GM19468 (cell line): ENCODE measurements around the gene BTBD3.

Experiments
- ATAC-seq: cut with Tn5 transposase; IDR thresholded peaks from one replicate; pipeline ENCODE4 v1.9.1; 2021; ENCODE audit warnings: mild to moderate bottlenecking, moderate library complexity, moderate number of reproducible peaks; ENCODE audit not compliant: unreplicated experiment; ENCODE audit errors: extremely low read depth

BTBD3 gene

DNA sequence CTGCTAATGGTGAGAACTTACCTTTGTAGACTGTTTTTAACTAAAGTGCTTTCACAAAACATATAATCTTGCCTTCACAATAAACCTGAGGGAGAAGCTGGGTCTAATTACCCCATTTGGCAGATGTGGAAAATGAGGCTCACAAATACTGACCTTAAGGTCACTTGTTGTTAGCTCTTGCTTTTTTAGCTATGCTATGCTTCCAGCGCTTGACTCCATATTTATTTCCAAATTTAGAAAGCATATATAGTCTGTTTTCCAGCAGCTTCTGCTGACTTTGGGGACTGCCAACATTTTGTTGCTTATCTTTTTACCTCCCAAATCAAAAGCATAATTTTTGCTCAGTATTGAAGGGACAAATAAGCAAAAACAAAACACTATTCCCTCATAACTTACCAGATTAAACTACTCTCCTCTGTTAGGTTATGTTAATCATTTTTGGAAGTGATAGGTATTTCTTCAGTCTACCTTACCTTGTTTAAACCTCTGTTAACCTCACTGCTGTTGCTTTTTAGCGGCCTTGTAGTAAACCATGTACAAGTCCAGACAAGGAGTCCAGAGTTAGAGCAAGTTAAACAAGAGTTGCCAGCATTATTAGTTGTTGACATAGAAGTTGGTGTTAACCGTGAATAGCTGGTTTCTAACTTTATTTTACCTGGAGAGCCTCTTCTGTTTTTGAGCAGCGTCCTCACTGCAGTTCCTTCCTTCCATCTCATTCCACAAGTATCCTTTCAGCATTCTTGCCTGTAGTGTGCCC lies 4.9 kb upstream of the BTBD3 start:
- no peak for ATAC-seq

DNA sequence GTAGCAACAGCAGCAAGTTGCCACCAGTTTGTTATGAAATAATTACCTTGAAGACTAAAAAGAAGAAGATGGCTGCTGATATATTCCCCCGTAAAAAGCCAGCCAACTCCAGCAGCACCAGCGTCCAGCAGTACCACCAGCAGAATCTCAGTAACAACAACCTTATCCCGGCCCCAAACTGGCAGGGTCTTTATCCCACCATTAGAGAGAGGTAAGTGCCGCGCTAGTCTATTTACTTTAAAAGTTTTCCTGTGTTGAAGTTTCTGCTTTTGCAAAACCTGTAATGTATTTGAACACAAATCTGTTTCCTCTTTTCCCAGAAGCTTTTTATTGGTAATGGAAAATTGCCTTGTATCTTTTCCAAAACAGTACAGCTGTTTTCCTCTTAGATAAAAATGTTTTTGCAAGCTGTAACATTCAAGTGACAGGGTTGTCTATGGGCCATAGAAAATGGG lies 725 bp downstream of the BTBD3 start:
- ATAC-seq, result no peak

DNA sequence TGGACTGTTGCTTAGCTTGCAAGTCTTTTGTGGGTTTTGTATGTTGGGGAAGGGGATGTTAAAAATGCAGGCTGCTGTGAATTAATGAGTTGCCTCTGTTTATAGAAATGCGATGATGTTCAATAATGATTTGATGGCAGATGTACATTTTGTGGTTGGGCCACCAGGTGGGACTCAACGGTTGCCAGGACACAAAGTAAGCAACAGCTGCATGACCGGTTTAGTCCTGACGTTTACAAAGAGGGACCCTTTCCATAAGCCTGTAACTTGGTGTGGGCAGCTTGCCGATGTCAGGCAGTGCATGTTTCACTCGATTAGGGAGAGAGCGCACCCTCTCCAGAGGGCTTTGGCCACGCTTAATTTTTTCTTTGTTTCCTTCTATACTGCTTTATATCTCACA lies 1.3 kb downstream of the BTBD3 start:
- ATAC-seq, result no peak

DNA sequence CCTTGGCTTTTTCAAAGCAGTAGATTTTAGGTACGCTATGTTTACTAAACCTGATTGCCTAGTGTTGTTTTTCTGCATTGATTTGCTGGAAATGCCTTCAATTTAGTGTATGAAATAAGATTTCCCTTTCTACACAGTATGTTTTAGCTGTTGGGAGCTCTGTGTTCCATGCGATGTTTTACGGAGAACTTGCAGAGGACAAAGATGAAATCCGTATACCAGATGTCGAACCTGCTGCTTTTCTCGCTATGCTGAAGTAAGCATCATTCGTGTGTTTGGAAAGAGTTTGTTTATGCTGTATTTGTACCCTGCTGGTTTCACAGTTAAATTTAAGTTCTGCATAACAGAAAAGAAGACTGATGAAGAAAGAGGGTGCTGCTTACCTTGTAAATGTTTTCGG lies 1.9 kb downstream of the BTBD3 start:
- ATAC-seq, result no peak

DNA sequence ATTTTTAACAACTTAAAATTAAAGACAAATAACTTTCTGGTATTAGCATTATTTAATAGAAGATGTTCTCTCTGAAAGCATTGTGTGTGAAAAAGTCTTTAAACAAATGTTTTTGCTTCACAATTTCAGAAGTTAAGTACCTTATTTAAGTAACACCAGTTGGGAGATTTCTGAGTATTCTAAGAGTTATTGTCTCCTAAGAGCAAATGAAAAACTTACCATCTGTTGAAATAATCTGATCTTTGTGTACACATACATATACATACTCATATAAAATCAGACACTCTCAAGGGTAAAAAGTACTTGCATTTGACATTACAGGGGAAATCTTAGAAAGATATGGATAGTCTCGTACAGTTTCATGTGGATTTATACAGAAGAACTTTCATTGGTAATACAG lies 2.4 kb downstream of the BTBD3 start:
- ATAC-seq, result no peak

DNA sequence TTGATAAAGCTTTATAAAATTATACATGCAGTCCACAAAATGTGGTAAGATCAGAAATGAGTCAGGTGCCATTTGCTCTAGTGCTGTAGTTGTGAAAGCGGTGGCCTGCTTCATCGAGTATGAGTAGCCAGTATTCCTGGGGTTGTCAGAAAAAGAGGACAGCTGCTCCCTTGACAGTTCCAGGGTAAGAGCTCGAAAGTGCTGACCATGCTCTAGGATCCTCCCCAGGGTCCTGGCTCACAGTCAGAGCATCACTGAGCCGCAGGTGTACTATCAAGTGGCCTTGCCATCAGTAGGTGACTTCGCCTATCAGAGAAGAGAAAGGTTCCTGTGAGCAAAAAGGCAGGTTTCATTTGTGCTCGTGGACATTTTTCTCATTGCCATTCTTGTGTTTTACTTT lies 3.6 kb downstream of the BTBD3 start:
- no peak for ATAC-seq

DNA sequence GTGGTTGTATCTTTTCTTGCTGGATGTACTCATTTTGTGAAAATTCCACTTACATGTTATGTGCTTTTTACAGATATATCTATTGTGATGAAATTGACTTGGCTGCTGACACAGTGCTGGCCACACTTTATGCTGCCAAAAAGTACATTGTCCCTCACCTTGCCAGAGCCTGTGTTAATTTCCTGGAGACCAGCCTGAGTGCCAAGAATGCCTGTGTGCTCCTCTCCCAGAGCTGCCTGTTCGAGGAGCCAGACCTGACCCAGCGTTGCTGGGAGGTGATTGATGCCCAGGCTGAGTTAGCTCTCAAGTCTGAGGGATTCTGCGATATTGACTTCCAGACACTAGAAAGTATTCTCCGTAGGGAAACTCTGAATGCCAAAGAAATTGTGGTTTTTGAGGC lies 4.9 kb downstream of the BTBD3 start:
- no peak for ATAC-seq

DNA sequence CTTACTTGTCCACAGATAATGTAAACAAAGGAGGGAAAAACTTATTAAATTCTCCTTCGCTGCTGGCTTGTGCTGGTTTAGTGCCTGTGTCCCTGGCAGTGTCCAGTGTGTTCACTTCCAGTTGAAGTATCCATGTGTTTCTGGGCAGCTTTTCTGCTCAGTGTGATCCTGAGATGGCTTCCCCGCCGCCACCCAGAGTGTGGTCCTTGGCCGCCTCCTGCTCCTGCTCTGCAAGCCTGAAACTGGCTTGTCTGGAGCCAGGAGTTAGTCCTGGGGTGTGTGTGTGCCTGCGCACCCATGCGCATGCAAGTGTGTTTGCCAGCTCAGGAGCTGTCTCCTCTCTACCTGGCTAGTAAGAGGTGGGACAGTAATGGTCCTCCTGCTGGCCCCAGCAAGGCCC lies 7.2 kb downstream of the BTBD3 start:
- ATAC-seq, result no peak

DNA sequence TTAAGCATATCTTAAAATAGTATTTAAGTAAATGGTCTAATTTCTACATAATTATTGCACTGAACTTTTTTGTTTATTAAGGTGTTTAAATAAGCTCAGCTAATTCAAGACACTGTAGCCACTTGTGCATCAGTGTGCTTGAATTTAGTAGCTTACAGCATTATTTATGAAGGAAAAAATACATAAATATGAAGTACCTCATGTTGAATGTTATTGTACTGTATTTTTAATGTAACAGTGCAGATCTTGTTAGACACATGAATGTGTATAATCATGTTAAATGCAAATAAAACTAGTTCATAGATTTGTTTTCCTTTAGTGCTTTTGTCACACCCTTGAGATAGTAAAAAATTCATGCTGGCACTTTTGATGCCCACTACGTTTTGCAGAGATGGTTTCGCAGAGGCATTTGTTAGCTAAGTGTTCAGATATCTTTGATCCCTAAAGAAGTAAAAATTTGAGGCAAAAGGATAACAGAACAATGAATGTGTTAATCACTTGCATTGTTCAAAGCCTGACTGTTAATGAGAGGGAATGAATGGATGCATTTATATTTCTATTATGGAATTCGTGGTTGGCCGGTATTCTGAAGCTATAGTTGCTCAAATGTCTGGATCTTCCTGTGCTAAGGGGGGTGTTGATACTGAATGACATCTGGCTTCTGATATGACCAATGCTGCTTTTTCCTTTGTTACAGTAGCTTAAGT lies 8.8 kb downstream of the BTBD3 start:
- ATAC-seq, result no peak

DNA sequence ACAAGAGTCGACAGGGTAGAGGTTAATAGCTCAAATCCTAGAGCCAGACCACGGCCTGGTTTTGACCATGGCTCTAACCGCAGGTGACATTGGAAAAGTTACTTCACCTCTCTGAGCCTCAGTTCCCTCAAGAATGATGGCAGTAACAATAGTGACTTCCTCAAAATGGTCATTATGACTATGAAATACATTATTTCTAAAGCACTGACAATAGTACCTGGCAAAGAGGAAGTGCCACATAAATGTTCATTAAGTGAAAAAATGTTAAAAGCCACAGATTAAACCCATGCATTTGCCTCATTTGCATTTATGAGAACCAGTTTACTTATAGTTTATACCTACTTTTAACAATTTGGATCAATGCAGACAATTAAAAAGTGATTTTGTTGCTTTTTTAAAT lies 12.3 kb downstream of the BTBD3 start:
- ATAC-seq, result no peak

DNA sequence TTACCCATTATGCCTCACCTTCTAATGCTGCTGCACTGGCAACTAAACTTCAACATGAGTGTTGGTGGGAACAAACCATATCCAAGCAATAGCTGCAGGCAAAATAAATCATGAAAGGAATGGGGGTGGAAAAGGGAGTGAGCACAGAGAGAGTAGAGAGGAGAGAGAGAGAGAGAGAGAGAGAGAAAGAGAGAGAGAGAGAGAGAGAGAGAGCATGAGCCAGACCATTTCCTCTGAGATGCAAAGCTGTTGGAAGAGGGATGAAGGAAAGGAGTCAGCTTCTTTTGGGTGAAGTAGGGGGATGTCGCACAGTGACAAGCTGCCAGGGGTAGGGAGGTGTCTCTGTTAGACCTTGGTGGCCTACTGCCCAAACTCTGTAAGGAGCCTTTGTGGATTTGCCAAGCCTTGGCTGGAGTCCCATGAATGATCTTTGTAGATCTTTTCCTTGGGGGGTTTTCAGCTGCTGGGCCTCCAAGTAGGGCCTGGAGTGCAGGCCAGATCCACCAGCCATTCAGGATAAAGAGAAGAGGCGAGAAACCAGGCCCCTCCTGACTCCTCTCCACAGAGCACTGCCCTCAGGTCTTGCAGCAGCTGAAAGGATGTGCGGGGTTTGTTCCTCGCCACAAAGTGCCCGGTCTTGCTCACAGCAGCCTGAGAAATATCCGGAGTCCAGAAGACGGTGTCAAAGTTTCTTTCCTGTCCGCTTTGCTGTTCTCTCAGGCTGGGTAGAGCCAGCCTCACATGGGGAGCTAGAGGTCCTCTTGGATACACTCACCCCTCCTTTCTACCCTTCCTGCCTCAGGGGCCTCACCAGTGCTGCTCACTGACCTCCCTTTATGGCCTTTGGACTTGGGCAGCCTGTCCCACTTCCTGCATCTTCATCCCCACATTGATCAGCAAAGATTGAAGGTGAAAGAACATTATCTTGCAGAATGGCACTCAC lies 17.8 kb downstream of the BTBD3 start:
- ATAC-seq, result no peak

DNA sequence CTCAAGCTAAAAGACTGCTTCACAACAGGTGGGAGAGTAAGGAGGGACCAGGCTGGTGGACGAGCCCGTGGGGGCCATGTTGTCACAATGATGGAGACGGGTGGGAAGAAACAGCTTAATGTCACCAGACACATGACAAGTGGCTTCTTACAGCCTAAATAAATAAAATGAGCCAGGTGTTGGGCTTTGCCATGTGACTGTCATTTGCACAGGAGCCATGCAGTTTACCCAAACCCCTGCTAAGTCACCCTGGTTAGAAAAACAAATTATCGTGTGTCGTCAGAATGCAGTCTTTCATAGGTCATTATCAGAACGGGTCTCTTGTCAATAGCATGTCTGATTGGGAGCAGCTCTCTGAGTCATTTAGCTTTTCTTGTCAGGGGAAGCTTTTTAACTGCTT lies 18.5 kb downstream of the BTBD3 start:
- ATAC-seq, result no peak

DNA sequence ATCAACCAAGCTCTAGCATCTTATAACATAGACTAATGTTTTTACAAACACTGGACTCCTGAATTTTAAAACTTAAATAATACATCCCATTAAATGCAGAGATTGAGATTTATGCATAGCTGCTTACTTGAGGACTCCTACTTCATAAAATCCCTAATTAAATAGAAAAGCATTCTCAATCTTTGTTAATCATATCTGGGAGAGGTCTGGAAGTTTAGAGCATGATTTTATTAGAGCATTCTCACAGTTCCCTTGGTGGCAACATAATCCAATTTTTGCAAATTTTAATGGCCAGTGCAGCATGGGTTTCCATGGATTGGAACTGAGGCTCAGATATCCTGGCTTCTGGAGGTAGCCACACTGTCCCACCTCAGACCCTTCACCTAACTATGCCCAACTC lies 19.5 kb downstream of the BTBD3 start:
- no peak for ATAC-seq

DNA sequence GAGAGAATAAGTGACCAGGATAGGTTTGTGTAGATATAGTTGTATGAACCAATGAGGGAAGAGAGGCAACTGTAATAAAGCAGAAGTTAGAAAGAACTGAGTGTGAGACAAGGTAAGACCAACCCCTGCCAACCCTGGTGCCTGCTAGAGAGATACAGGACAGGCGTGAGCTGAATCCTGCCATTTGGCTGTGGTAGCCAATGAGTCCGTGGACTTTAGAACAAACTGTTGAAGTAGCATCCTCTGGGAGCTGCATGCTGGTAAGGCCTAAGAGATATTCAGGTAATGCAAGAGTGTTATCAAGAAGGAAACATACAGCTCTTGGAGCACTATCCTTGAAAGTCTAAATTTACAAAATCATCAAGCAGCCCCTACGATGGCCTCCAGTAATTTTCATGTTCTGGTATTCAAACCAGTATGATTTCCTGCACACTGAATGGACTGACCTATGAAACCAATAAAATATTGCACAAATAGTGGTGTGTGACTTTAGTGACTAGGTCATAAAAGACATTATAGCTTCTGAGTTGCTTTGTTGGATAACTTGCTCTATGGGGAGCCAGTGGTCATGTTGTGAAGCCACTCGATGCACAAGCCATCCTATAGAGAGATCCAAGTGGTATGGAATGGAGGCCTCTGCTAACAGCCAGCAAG lies 24.0 kb downstream of the BTBD3 start:
- ATAC-seq, result no peak

DNA sequence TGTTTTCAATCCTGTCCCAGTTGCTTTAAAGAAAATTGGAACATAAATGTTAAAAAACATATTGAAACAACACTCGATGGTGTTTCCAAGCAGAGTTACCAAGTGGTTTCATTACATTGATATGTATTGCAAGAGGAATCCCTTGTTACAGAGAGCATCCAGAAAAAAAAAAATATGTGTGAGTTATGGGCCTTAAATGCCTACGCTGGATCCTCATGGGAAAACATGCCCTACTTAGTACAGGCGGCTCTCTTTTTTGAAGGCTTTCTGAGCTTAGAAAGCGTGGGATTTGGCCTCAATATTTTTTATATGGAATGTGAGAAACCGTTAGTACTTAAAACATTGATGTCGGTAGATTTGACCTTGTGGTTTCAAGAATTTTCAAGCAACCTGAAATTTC lies 26.1 kb downstream of the BTBD3 start:
- no peak for ATAC-seq

DNA sequence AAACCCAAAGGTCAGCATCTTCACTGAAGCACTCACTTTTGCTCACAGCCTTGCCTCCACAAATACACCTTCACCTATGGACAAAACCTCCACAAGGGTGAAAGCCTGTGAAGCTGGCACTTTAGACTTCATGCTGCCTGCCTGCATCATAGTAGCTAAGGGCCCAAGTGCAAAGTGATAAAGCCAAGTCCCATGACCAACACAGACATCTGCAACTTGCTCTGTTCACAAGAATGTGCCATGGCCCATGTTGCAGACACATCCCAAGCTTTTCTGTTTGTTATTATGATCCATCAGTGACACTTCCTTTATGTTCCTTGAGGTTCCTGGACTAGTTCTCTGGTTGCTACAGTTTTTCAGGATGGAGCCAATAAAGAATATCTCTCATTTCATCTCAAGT lies 31.1 kb downstream of the BTBD3 start:
- no peak for ATAC-seq

DNA sequence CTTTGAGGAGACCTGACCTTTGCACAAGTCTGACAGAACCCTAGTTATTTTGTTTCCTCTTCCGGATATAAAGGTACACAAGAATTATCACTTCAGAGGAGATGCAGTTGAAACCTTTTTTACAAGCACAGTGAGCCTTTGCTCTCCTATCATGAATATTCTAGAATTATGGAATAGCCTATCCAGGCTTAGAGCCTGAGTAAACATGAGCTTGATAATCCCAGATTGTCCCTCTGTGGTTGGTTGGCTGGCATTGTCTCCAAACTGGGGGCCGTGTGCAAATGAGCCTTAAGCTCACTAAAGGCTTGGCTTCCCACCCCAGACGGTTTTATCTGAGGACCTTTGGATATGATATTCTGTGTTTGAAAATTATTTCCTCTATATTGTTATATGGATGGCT lies 32.0 kb downstream of the BTBD3 start:
- no peak for ATAC-seq

DNA sequence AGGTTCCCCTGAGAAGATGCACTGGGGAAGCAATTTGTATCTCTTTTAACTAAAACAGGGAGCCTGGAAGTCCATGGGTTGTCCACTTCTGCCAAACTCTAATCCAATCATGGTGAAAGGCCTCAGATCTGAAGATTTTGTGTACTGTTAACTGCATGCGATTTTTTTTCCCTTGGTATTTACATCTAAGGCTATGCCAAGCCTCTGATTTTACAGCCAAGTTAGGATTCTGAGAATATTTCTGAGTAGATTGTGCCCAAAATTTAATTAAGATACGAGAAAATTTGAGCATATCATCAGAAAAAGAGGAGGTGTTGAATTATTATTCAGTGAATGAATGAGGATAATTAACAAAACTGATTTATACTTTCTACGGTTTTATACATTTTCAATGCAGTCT lies 34.0 kb downstream of the BTBD3 start:
- no peak for ATAC-seq

DNA sequence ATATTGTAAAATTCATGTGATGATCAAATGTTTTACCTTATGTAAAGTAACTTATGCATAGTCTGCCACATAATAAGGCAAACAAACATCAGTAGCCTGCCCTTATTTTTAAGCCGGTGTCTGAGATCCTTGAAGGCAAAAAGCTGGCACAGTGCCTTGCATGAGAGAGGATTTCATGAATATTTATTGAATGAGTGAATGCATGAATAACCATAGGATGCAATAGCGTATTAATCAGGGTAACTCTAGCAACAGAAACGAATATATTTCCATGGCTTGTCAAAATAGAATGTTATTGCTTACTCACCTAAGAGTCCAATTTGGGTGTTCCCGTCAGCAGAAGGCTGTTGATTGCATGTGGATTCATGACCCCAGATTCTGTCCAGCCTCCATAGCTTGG lies 34.9 kb downstream of the BTBD3 start:
- no peak for ATAC-seq

DNA sequence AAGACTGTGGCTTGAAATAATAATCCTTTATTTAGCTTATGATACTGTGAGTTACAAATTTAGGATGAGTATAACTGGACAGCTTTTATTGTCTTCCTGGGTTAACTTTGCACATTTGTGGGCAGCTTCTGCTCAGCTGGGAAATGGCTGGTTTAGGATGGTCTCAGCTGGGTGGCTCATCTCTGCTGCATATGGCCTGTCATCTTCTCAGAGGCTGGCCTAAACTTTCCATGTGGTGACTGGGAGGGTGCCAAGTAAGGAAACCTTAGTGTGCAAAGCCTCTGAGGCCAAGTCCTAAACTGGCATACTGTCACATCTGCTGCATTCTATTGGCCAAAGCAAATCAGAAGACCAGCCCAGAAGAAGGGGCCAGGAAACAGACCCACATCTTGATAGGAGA lies 40.2 kb downstream of the BTBD3 start:
- ATAC-seq, result no peak
